NCI-H146 (cell line): ENCODE results near the gene FEN1.

ENCODE experiments used
- DNase-seq: peaks from one replicate; lab custom pipeline; 2025; lab: John Stamatoyannopoulos, UW

The FEN1 gene

GRCh38 chr11:61756452-61757212, 36.1 kb upstream of the FEN1 start:
- DNase-seq: no peak

GRCh38 chr11:61757213-61757862, 35.4 kb upstream of the FEN1 start:
- no peak for DNase-seq

GRCh38 chr11:61760946-61761345, 31.8 kb upstream of the FEN1 start:
- DNase-seq: no peak

- no peak for DNase-seq
Measured at GRCh38 chr11:61761440-61762222, 31.1 kb upstream of the FEN1 start.

- DNase-seq: no peak
Measured at GRCh38 chr11:61762223-61762615, 30.5 kb upstream of the FEN1 start.

- no peak for DNase-seq
Measured at GRCh38 chr11:61762798-61763197, 29.9 kb upstream of the FEN1 start.

- DNase-seq: no peak
Measured at GRCh38 chr11:61763930-61764605, 28.6 kb upstream of the FEN1 start.

- DNase-seq: no peak
Measured at GRCh38 chr11:61764606-61765260, 28.0 kb upstream of the FEN1 start.

GRCh38 chr11:61765550-61766253, 27.0 kb upstream of the FEN1 start:
- no peak for DNase-seq

GRCh38 chr11:61766353-61766841, 26.3 kb upstream of the FEN1 start:
- no peak for DNase-seq

- DNase-seq: no peak
Measured at GRCh38 chr11:61768376-61769076, 24.2 kb upstream of the FEN1 start.

GRCh38 chr11:61769169-61769920, 23.4 kb upstream of the FEN1 start:
- DNase-seq: no peak

GRCh38 chr11:61769946-61770683, 22.6 kb upstream of the FEN1 start:
- no peak for DNase-seq

GRCh38 chr11:61771195-61771894, 21.4 kb upstream of the FEN1 start:
- no peak for DNase-seq

GRCh38 chr11:61771985-61772455, 20.7 kb upstream of the FEN1 start:
- no peak for DNase-seq

- DNase-seq: no peak
Measured at GRCh38 chr11:61773356-61773755, 19.4 kb upstream of the FEN1 start.

- no peak for DNase-seq
Measured at GRCh38 chr11:61773809-61774208, 18.9 kb upstream of the FEN1 start.

GRCh38 chr11:61774411-61774810, 18.3 kb upstream of the FEN1 start:
- DNase-seq: no peak
